A549 (cell line): ENCODE measurements around the gene ZNF394.

Source experiments
- EP300 ChIP-seq, 2 experiments: fragments of >200 bp; sonication (Bioruptor Twin); formaldehyde crosslinking; IDR thresholded peaks; 2 replicates in 1 of 2; 3 replicates in 1 of 2; pipeline ENCODE4 v1.6.1; 2016 to 2017
- HOXA7 ChIP-seq: fragments of 250-450 bp; sonication (Bioruptor Pico); IDR thresholded peaks from 2 replicates; pipeline ENCODE4 v1.5.0; 2020; ENCODE audit warnings: mild to moderate bottlenecking, moderate library complexity
- KDM1A ChIP-seq: fragments of 200-600 bp; sonication (generic); IDR thresholded peaks from 2 replicates; pipeline ENCODE4 v1.6.1; 2016; ENCODE audit warnings: low read depth, mild to moderate bottlenecking
- POLR2A ChIP-seq: IDR thresholded peaks from 2 replicates; pipeline ENCODE4 v1.6.1; 2012; ENCODE audit warnings: mild to moderate bottlenecking, low read length
- RFX5 ChIP-seq: fragments of 450-650 bp; IDR thresholded peaks from 2 replicates; pipeline ENCODE4 v1.7.1; 2014; ENCODE audit warnings: antibody characterized with exemption, mild to moderate bottlenecking, moderate library complexity
- TF ChIP-seq, protein P1 (sequence below): fragments of >200 bp; sonication (Bioruptor Twin); formaldehyde crosslinking; IDR thresholded peaks from 3 replicates; pipeline ENCODE4 v1.5.1; 2016

DNA sequence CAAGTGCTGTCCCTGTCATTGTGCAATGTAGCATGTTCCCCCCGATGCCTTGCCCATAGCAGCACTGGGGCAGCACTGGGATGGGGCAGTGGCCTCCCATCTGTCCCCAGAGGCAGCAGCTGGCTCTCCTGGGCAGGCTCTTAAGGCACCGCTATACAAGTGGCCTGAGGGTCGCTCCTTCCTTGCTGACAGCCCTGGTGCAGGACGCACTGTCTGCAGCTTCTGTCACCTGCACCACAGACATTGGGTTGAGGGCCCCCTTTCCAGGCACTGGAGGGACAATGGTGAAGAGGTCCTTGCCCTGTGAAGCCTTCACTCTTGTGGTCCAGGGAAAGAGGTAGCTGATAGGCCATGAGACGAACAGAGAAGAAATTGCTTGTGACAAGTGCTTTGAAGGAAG is 50.8 kb downstream of the ZNF394 start:
- TF ChIP-seq HOXA7, result no peak
- TF ChIP-seq, protein P1, sequence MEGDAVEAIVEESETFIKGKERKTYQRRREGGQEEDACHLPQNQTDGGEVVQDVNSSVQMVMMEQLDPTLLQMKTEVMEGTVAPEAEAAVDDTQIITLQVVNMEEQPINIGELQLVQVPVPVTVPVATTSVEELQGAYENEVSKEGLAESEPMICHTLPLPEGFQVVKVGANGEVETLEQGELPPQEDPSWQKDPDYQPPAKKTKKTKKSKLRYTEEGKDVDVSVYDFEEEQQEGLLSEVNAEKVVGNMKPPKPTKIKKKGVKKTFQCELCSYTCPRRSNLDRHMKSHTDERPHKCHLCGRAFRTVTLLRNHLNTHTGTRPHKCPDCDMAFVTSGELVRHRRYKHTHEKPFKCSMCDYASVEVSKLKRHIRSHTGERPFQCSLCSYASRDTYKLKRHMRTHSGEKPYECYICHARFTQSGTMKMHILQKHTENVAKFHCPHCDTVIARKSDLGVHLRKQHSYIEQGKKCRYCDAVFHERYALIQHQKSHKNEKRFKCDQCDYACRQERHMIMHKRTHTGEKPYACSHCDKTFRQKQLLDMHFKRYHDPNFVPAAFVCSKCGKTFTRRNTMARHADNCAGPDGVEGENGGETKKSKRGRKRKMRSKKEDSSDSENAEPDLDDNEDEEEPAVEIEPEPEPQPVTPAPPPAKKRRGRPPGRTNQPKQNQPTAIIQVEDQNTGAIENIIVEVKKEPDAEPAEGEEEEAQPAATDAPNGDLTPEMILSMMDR, result no peak
- no peak for TF ChIP-seq RFX5
- TF ChIP-seq EP300 (IDR thresholded peaks at IDR 0.05), result no peak
- TF ChIP-seq KDM1A, result no peak
- TF ChIP-seq POLR2A, result no peak
